ENCODE measurements around the gene TCTA.

DNA sequence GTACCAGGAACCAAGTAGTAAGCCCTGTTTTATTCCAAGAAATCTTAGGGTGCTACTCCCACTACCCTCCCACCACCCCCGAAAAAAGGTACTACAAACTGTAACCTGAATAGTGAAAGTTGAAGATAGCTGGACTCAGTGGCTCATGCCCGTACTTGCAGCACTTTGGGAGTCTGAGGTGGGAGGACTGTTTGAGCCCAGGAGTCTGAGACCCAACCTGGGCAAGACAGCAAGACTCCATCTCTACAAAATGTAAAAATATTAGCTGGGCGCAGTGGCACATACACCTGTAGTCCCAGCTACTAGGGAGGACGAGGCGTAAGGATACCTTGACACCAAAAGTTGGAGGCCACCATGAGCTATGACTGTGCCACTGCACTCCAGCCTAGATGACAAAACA lies 8.3 kb upstream of the TCTA start:
- TF ChIP-seq, protein P1, sequence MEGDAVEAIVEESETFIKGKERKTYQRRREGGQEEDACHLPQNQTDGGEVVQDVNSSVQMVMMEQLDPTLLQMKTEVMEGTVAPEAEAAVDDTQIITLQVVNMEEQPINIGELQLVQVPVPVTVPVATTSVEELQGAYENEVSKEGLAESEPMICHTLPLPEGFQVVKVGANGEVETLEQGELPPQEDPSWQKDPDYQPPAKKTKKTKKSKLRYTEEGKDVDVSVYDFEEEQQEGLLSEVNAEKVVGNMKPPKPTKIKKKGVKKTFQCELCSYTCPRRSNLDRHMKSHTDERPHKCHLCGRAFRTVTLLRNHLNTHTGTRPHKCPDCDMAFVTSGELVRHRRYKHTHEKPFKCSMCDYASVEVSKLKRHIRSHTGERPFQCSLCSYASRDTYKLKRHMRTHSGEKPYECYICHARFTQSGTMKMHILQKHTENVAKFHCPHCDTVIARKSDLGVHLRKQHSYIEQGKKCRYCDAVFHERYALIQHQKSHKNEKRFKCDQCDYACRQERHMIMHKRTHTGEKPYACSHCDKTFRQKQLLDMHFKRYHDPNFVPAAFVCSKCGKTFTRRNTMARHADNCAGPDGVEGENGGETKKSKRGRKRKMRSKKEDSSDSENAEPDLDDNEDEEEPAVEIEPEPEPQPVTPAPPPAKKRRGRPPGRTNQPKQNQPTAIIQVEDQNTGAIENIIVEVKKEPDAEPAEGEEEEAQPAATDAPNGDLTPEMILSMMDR (conservative IDR thresholded peaks at IDR 0.05; ENCODE audit: low read length): no peak
- TF ChIP-seq EZH2phosphoT487 (IDR thresholded peaks at IDR 0.05; ENCODE audit: borderline replicate concordance): no peak
